Measurements from ENCODE around the gene OLFM2.

OLFM2 gene

GRCh38 chr19:9857076-9857721 is 79.1 kb downstream of the OLFM2 start:
- no CpG with 5 or more reads among the region's 13 CpGs for WGBS (ENCODE audit: extremely low coverage, insufficient coverage, low lambda C conversion rate)

GRCh38 chr19:9856609-9857008 is 79.7 kb downstream of the OLFM2 start:
- no peak for DNase-seq
- WGBS (ENCODE audit: extremely low coverage, insufficient coverage, low lambda C conversion rate) = no CpG with 5 or more reads among the region's 9 CpGs
- H3K36me3 ChIP-seq (ENCODE audit: control insufficient read depth, insufficient read depth, low read length) = no peaks in the 10 kb centered on the region

More at GRCh38 chr19:9857076-9857721, 79.1 kb downstream of the OLFM2 start:
- Histone ChIP-seq H3K9ac (ENCODE audit: low read length) (no peak overlapping the region), H3K27ac (ENCODE audit: low read depth, low read length) (no peak overlapping the region), H3K79me1 (ENCODE audit: low read length) (no peaks in the 10 kb centered on the region), H3K23ac (ENCODE audit: low read length) (no peak overlapping the region), H2AK5ac (ENCODE audit: low read length) (no peak overlapping the region), H3K18ac (ENCODE audit: low read length) (no peak overlapping the region), H2BK120ac (ENCODE audit: low read depth, low read length) (no peak overlapping the region), H3K27me3 (ENCODE audit: insufficient read depth, low read length, poor library complexity) (no peaks in the 10 kb centered on the region), H4K5ac (ENCODE audit: low read length) (no peak overlapping the region), H2BK5ac (ENCODE audit: low read length) (no peak overlapping the region), H4K8ac (ENCODE audit: low read depth, low read length) (no peak overlapping the region), H3K56ac (ENCODE audit: low read length) (no peak overlapping the region), H3K4me2 (ENCODE audit: low read length) (no peak overlapping the region), H3K4ac (ENCODE audit: low read depth, low read length) (no peak overlapping the region), H2BK15ac (replicated peaks; ENCODE audit: low read depth) (no peak overlapping the region), H3K79me2 (ENCODE audit: control insufficient read depth, insufficient read depth, low read length) (no peaks in the 10 kb centered on the region), H3K4me3 (ENCODE audit: low read length) (no peak overlapping the region), H3K36me3 (ENCODE audit: control insufficient read depth, insufficient read depth, low read length) (no peaks in the 10 kb centered on the region), H3K4me1 (ENCODE audit: control insufficient read depth, low read depth, low read length) (no peaks in the 10 kb centered on the region)
- DNase-seq = no peak

GRCh38 chr19:9854282-9854846 is 82.0 kb downstream of the OLFM2 start:
- Histone ChIP-seq H4K8ac (ENCODE audit: low read depth, low read length) (no peak overlapping the region), H3K79me1 (ENCODE audit: low read length) (no peaks in the 10 kb centered on the region), H3K4me3 (ENCODE audit: low read length) (no peak overlapping the region), H3K18ac (ENCODE audit: low read length) (no peak overlapping the region), H3K4me2 (ENCODE audit: low read length) (no peak overlapping the region), H3K79me2 (ENCODE audit: control insufficient read depth, insufficient read depth, low read length) (no peaks in the 10 kb centered on the region), H3K4me1 (ENCODE audit: control insufficient read depth, low read depth, low read length) (no peaks in the 10 kb centered on the region), H2BK5ac (ENCODE audit: low read length) (no peak overlapping the region), H2BK15ac (replicated peaks; ENCODE audit: low read depth) (no peak overlapping the region), H3K56ac (ENCODE audit: low read length) (no peak overlapping the region), H3K27me3 (ENCODE audit: insufficient read depth, low read length, poor library complexity) (no peaks in the 10 kb centered on the region), H3K23ac (ENCODE audit: low read length) (no peak overlapping the region), H3K27ac (ENCODE audit: low read depth, low read length) (no peak overlapping the region), H2BK120ac (ENCODE audit: low read depth, low read length) (no peak overlapping the region), H4K5ac (ENCODE audit: low read length) (no peak overlapping the region), H3K4ac (ENCODE audit: low read depth, low read length) (no peak overlapping the region), H3K36me3 (ENCODE audit: control insufficient read depth, insufficient read depth, low read length) (no peaks in the 10 kb centered on the region), H3K9ac (ENCODE audit: low read length) (no peak overlapping the region), H2AK5ac (ENCODE audit: low read length) (no peak overlapping the region)
- no peak for DNase-seq
- WGBS (ENCODE audit: extremely low coverage, insufficient coverage, low lambda C conversion rate) = no CpG with 5 or more reads among the region's 38 CpGs

More at GRCh38 chr19:9856609-9857008, 79.7 kb downstream of the OLFM2 start:
- H2BK120ac ChIP-seq (ENCODE audit: low read depth, low read length) = no peak overlapping the region
- H3K9ac ChIP-seq (ENCODE audit: low read length) = no peak overlapping the region
- H3K18ac ChIP-seq (ENCODE audit: low read length) = no peak overlapping the region
- H3K4me2 ChIP-seq (ENCODE audit: low read length) = no peak overlapping the region
- H3K23ac ChIP-seq (ENCODE audit: low read length) = no peak overlapping the region
- no peak overlapping the region for H4K8ac ChIP-seq (ENCODE audit: low read depth, low read length)
- H3K79me2 ChIP-seq (ENCODE audit: control insufficient read depth, insufficient read depth, low read length) = no peaks in the 10 kb centered on the region
- H3K27me3 ChIP-seq (ENCODE audit: insufficient read depth, low read length, poor library complexity) = no peaks in the 10 kb centered on the region
- H3K4me1 ChIP-seq (ENCODE audit: control insufficient read depth, low read depth, low read length) = no peaks in the 10 kb centered on the region
- H2AK5ac ChIP-seq (ENCODE audit: low read length) = no peak overlapping the region
- no peak overlapping the region for H3K4me3 ChIP-seq (ENCODE audit: low read length)
- H3K79me1 ChIP-seq (ENCODE audit: low read length) = no peaks in the 10 kb centered on the region
- no peak overlapping the region for H2BK15ac ChIP-seq (replicated peaks; ENCODE audit: low read depth)
- H3K27ac ChIP-seq (ENCODE audit: low read depth, low read length) = no peak overlapping the region
- H2BK5ac ChIP-seq (ENCODE audit: low read length) = no peak overlapping the region
- no peak overlapping the region for H4K5ac ChIP-seq (ENCODE audit: low read length)
- no peak overlapping the region for H3K56ac ChIP-seq (ENCODE audit: low read length)
- H3K4ac ChIP-seq (ENCODE audit: low read depth, low read length) = no peak overlapping the region

- no peak overlapping the region for H2BK5ac ChIP-seq (ENCODE audit: low read length)
- no peaks in the 10 kb centered on the region for H3K36me3 ChIP-seq (ENCODE audit: control insufficient read depth, insufficient read depth, low read length)
- DNase-seq = no peak
- H3K27ac ChIP-seq (ENCODE audit: low read depth, low read length) = no peak overlapping the region
- no CpG with 5 or more reads among the region's 19 CpGs for WGBS (ENCODE audit: extremely low coverage, insufficient coverage, low lambda C conversion rate)
- H2BK15ac ChIP-seq (replicated peaks; ENCODE audit: low read depth) = no peak overlapping the region
- H3K4me1 ChIP-seq (ENCODE audit: control insufficient read depth, low read depth, low read length) = no peaks in the 10 kb centered on the region
- H3K27me3 ChIP-seq (ENCODE audit: insufficient read depth, low read length, poor library complexity) = no peaks in the 10 kb centered on the region
- no peak overlapping the region for H4K8ac ChIP-seq (ENCODE audit: low read depth, low read length)
- H2BK120ac ChIP-seq (ENCODE audit: low read depth, low read length) = no peak overlapping the region
- no peak overlapping the region for H4K5ac ChIP-seq (ENCODE audit: low read length)
- H3K4me3 ChIP-seq (ENCODE audit: low read length) = no peak overlapping the region
- no peak overlapping the region for H3K18ac ChIP-seq (ENCODE audit: low read length)
- no peak overlapping the region for H3K23ac ChIP-seq (ENCODE audit: low read length)
- H3K56ac ChIP-seq (ENCODE audit: low read length) = no peak overlapping the region
- H3K4ac ChIP-seq (ENCODE audit: low read depth, low read length) = no peak overlapping the region
- no peak overlapping the region for H2AK5ac ChIP-seq (ENCODE audit: low read length)
- no peak overlapping the region for H3K9ac ChIP-seq (ENCODE audit: low read length)
- H3K79me1 ChIP-seq (ENCODE audit: low read length) = no peaks in the 10 kb centered on the region
- H3K79me2 ChIP-seq (ENCODE audit: control insufficient read depth, insufficient read depth, low read length) = no peaks in the 10 kb centered on the region
- H3K4me2 ChIP-seq (ENCODE audit: low read length) = no peak overlapping the region
Measured at GRCh38 chr19:9850235-9850959, 85.9 kb downstream of the OLFM2 start.

- Histone ChIP-seq H3K4me2 (ENCODE audit: low read length) (no peak overlapping the region), H3K79me1 (ENCODE audit: low read length) (no peaks in the 10 kb centered on the region), H3K4ac (ENCODE audit: low read depth, low read length) (no peak overlapping the region), H4K5ac (ENCODE audit: low read length) (no peak overlapping the region), H3K4me3 (ENCODE audit: low read length) (no peak overlapping the region), H3K23ac (ENCODE audit: low read length) (no peak overlapping the region), H2BK15ac (replicated peaks; ENCODE audit: low read depth) (no peak overlapping the region), H2BK120ac (ENCODE audit: low read depth, low read length) (no peak overlapping the region), H3K4me1 (ENCODE audit: control insufficient read depth, low read depth, low read length) (no peaks in the 10 kb centered on the region), H3K27ac (ENCODE audit: low read depth, low read length) (no peak overlapping the region), H3K56ac (ENCODE audit: low read length) (no peak overlapping the region), H3K18ac (ENCODE audit: low read length) (no peak overlapping the region), H4K8ac (ENCODE audit: low read depth, low read length) (no peak overlapping the region), H3K27me3 (ENCODE audit: insufficient read depth, low read length, poor library complexity) (no peaks in the 10 kb centered on the region), H3K9ac (ENCODE audit: low read length) (no peak overlapping the region), H2AK5ac (ENCODE audit: low read length) (no peak overlapping the region), H3K36me3 (ENCODE audit: control insufficient read depth, insufficient read depth, low read length) (no peaks in the 10 kb centered on the region), H3K79me2 (ENCODE audit: control insufficient read depth, insufficient read depth, low read length) (no peaks in the 10 kb centered on the region), H2BK5ac (ENCODE audit: low read length) (no peak overlapping the region)
- no CpG with 5 or more reads among the region's 7 CpGs for WGBS (ENCODE audit: extremely low coverage, insufficient coverage, low lambda C conversion rate)
- no peak for DNase-seq
Measured at GRCh38 chr19:9849791-9850190, 86.5 kb downstream of the OLFM2 start.
